Loucy (cell line): ENCODE measurements around the gene PDE8A.

Experiments used
- H2AFZ ChIP-seq: fragments of 200-600 bp; sonication (generic); 2 replicates; pipeline ENCODE4 v1.6.0; 2016; ENCODE audit warnings: antibody characterized with exemption, mild to moderate bottlenecking, low read length, moderate library complexity
- H3F3A ChIP-seq: fragments of 200-600 bp; 2 replicates; pipeline ENCODE4 v1.6.0; 2016; ENCODE audit warnings: antibody characterized with exemption, low read depth, mild to moderate bottlenecking
- H3K27me3 ChIP-seq: fragments of 200-600 bp; sonication (generic); 2 replicates; pipeline ENCODE4 v1.6.1; 2014; ENCODE audit warnings: low read length, mild to moderate bottlenecking; ENCODE audit not compliant: insufficient read depth, poor library complexity, severe bottlenecking
- H3K36me3 ChIP-seq: fragments of 200-600 bp; sonication (generic); 2 replicates; pipeline ENCODE4 v1.6.1; 2016; ENCODE audit warnings: low read length; ENCODE audit not compliant: insufficient read depth
- H3K4me1 ChIP-seq: fragments of 200-600 bp; sonication (generic); 2 replicates; pipeline ENCODE4 v1.5.1; 2014; ENCODE audit warnings: low read length, mild to moderate bottlenecking; ENCODE audit not compliant: insufficient read depth, poor library complexity, severe bottlenecking
- H3K4me2 ChIP-seq: fragments of 200-600 bp; sonication (generic); 2 replicates; pipeline ENCODE4 v1.6.0; 2014; ENCODE audit warnings: antibody characterized with exemption, low read length, low read depth, mild to moderate bottlenecking; ENCODE audit not compliant: poor library complexity, severe bottlenecking
- H3K4me3 ChIP-seq: fragments of 200-600 bp; sonication (generic); 2 replicates; pipeline ENCODE4 v1.5.1; 2014; ENCODE audit warnings: low read length, mild to moderate bottlenecking, mixed read lengths; ENCODE audit not compliant: poor library complexity, severe bottlenecking
- H3K79me2 ChIP-seq: fragments of 200-600 bp; sonication (generic); 2 replicates; pipeline ENCODE4 v1.6.1; 2014; ENCODE audit warnings: low read length; ENCODE audit not compliant: insufficient read depth
- H3K9ac ChIP-seq: fragments of 200-600 bp; sonication (generic); 2 replicates; pipeline ENCODE4 v1.6.0; 2014; ENCODE audit warnings: mild to moderate bottlenecking, low read depth, low read length, moderate library complexity; ENCODE audit not compliant: poor library complexity, severe bottlenecking
- H3K9me2 ChIP-seq: fragments of 200-600 bp; sonication (generic); replicated peaks from 2 replicates; pipeline ENCODE4 v1.6.1; 2016; ENCODE audit warnings: low read depth, low read length, mixed read lengths
- H3K9me3 ChIP-seq: fragments of 200-600 bp; sonication (generic); 2 replicates; pipeline ENCODE4 v1.6.1; 2014; ENCODE audit warnings: mild to moderate bottlenecking, antibody characterized with exemption, low read length, low read depth; ENCODE audit not compliant: insufficient read depth
- H4K20me1 ChIP-seq: fragments of 200-600 bp; sonication (generic); 2 replicates; pipeline ENCODE4 v1.6.0; 2014; ENCODE audit warnings: antibody characterized with exemption, low read length, mild to moderate bottlenecking; ENCODE audit not compliant: insufficient read depth, poor library complexity, severe bottlenecking
- CTCF ChIP-seq: fragments of 200-600 bp; sonication (generic); conservative IDR thresholded peaks from 2 replicates; pipeline ENCODE4 v1.5.1; 2014; ENCODE audit warnings: mild to moderate bottlenecking, antibody characterized with exemption, low read length
- EZH2phosphoT487 ChIP-seq: fragments of 200-600 bp; IDR thresholded peaks from 2 replicates; pipeline ENCODE4 v1.6.1; 2018; ENCODE audit warnings: antibody characterized with exemption, mild to moderate bottlenecking, moderate library complexity, borderline replicate concordance

PDE8A gene

GRCh38 chr15:85071504-85071903, 89.8 kb downstream of the PDE8A start:
- Histone ChIP-seq H3K4me3 (no peak overlapping the region), H2AFZ (no peak overlapping the region), H3K4me1 (no peaks in the 10 kb centered on the region), H3F3A (no peaks in the 10 kb centered on the region), H4K20me1 (no peaks in the 10 kb centered on the region), H3K27me3 (no peaks in the 10 kb centered on the region), H3K4me2 (no peak overlapping the region), H3K9ac (no peak overlapping the region), H3K9me3 (no peaks in the 10 kb centered on the region), H3K9me2 (no peaks in the 10 kb centered on the region), H3K36me3 (peaks cover 29% of the 10 kb centered on the region; the same call in 1 of the 2 replicates), H3K79me2 (no peaks in the 10 kb centered on the region)
- TF ChIP-seq CTCF (no peak), EZH2phosphoT487 (no peak)

GRCh38 chr15:85072917-85073316, 91.3 kb downstream of the PDE8A start:
- no peaks in the 10 kb centered on the region for H3F3A ChIP-seq
- H3K4me2 ChIP-seq, result no peak overlapping the region
- no peaks in the 10 kb centered on the region for H3K9me3 ChIP-seq
- no peaks in the 10 kb centered on the region for H4K20me1 ChIP-seq
- no peaks in the 10 kb centered on the region for H3K79me2 ChIP-seq
- H3K4me3 ChIP-seq, result no peak overlapping the region
- TF ChIP-seq CTCF (no peak), EZH2phosphoT487 (no peak)
- no peaks in the 10 kb centered on the region for H3K9me2 ChIP-seq
- no peaks in the 10 kb centered on the region for H3K27me3 ChIP-seq
- H3K36me3 ChIP-seq, result peaks cover 26% of the 10 kb centered on the region; the same call in 1 of the 2 replicates
- H3K9ac ChIP-seq, result no peak overlapping the region
- H2AFZ ChIP-seq, result no peak overlapping the region
- peaks cover 11% of the 10 kb centered on the region for H3K4me1 ChIP-seq

DNA sequence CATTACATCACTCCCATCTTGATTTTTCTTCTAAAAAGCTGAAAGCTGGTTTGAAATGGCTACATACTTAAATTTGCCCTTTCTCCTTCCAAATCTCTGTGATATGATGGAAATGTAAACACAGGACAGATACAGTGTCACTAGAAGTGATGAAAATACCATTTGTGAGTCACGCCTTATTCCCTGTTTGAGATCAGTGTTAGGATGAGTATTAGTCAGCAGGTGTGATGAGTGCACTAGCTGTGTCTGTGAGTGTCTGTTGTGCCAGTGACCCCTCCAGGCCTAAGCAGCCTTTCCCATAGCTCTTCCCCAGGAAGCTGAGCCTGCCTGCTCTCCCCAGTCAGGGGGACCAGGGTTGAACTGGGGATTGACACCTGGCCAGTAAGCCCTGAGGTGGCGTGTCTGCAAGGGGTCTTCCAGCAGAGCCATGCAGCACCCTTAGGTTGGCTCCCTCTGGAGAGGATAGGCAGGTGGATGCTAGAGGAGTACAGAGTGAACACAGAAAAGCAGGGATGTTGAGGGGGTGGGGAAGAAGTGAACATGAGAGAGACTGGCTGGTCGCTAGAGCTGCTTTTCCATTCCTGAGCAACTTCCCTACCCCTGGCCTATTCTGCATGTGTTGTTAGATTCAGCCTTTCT, 92.0 kb downstream of the PDE8A start:
- no peaks in the 10 kb centered on the region for H3K79me2 ChIP-seq
- H3K27me3 ChIP-seq, result no peaks in the 10 kb centered on the region
- H3K9ac ChIP-seq, result no peak overlapping the region

More for the DNA sequence above, 92.0 kb downstream of the PDE8A start:
- H4K20me1 ChIP-seq, result no peaks in the 10 kb centered on the region
- H3K9me3 ChIP-seq, result no peaks in the 10 kb centered on the region
- H3K4me3 ChIP-seq, result no peak overlapping the region
- peaks cover 21% of the 10 kb centered on the region; the same call in 1 of the 2 replicates for H3K36me3 ChIP-seq
- TF ChIP-seq EZH2phosphoT487, result no peak
- no peak for TF ChIP-seq CTCF
- H3K4me1 ChIP-seq, result peaks cover 11% of the 10 kb centered on the region
- H2AFZ ChIP-seq, result no peak overlapping the region
- no peak overlapping the region for H3K4me2 ChIP-seq
- H3F3A ChIP-seq, result no peaks in the 10 kb centered on the region
- no peaks in the 10 kb centered on the region for H3K9me2 ChIP-seq
